ENCODE measurements around the gene TNFRSF21. TPM values are rescaled to one million over a fixed set of nuclear protein-coding genes. Genes with fewer than 3 reads are reported as not detected.

TNFRSF21 gene
- total and polyA plus RNA-seq, 2 experiments from 2014 or later, result 16.8 to 19.0 TPM

- TF ChIP-seq CTCF (IDR thresholded peaks at IDR 0.05; ENCODE audit: low read depth, low read length), result no peak
- Histone ChIP-seq H3K27ac (no peak overlapping the region), H3K9me3 (ENCODE audit: low read depth) (no peaks in the 10 kb centered on the region), H3K27me3 (no peaks in the 10 kb centered on the region), H3K36me3 (no peaks in the 10 kb centered on the region), H3K4me3 (peak overlapping the region; percentile 71), H3K4me1 (ENCODE audit: low read depth) (peaks cover 3% of the 10 kb centered on the region)
- DNase-seq (ENCODE audit: low read depth in 1 of 2, low spot score in 1 of 2), result peak; percentile 10 to 24
Observed at GRCh38 chr6:47308198-47308517, 1.5 kb downstream of the TNFRSF21 start.

- no peak for DNase-seq (ENCODE audit: low read depth in 1 of 2, low spot score in 1 of 2)
- peaks cover 3% of the 10 kb centered on the region for H3K4me1 ChIP-seq (ENCODE audit: low read depth)
- no peaks in the 10 kb centered on the region for H3K9me3 ChIP-seq (ENCODE audit: low read depth)
- H3K27me3 ChIP-seq, result no peaks in the 10 kb centered on the region
- H3K36me3 ChIP-seq, result no peaks in the 10 kb centered on the region
- no peak for TF ChIP-seq CTCF (IDR thresholded peaks at IDR 0.05; ENCODE audit: low read depth, low read length)
- no peak overlapping the region for H3K27ac ChIP-seq
- peak overlapping the region; percentile 71 for H3K4me3 ChIP-seq
Observed at GRCh38 chr6:47307362-47308197, 2.1 kb downstream of the TNFRSF21 start.

- no peak overlapping the region for H3K27ac ChIP-seq
- H3K27me3 ChIP-seq, result no peaks in the 10 kb centered on the region
- no peaks in the 10 kb centered on the region for H3K36me3 ChIP-seq
- peaks cover 3% of the 10 kb centered on the region for H3K4me1 ChIP-seq (ENCODE audit: low read depth)
- no peaks in the 10 kb centered on the region for H3K9me3 ChIP-seq (ENCODE audit: low read depth)
- TF ChIP-seq CTCF (IDR thresholded peaks at IDR 0.05; ENCODE audit: low read depth, low read length), result no peak
- DNase-seq (ENCODE audit: low read depth in 1 of 2, low spot score in 1 of 2), result peak in 1 of 2 donors; percentile 18
- H3K4me3 ChIP-seq, result no peak overlapping the region
Observed at GRCh38 chr6:47306887-47307286, 2.8 kb downstream of the TNFRSF21 start.

GRCh38 chr6:47303861-47304260, 5.8 kb downstream of the TNFRSF21 start:
- H3K27me3 ChIP-seq, result no peaks in the 10 kb centered on the region
- H3K4me1 ChIP-seq (ENCODE audit: low read depth), result peaks cover 3% of the 10 kb centered on the region
- no peak for TF ChIP-seq CTCF (IDR thresholded peaks at IDR 0.05; ENCODE audit: low read depth, low read length)
- H3K27ac ChIP-seq, result no peak overlapping the region
- DNase-seq (ENCODE audit: low read depth in 1 of 2, low spot score in 1 of 2), result no peak
- no peaks in the 10 kb centered on the region for H3K36me3 ChIP-seq
- H3K9me3 ChIP-seq (ENCODE audit: low read depth), result no peaks in the 10 kb centered on the region
- H3K4me3 ChIP-seq, result no peak overlapping the region

- no peak overlapping the region for H3K4me3 ChIP-seq
- H3K27ac ChIP-seq, result no peak overlapping the region
- H3K36me3 ChIP-seq, result no peaks in the 10 kb centered on the region
- DNase-seq (ENCODE audit: low read depth in 1 of 2, low spot score in 1 of 2), result no peak
- no peaks in the 10 kb centered on the region for H3K9me3 ChIP-seq (ENCODE audit: low read depth)
- no peak for TF ChIP-seq CTCF (IDR thresholded peaks at IDR 0.05; ENCODE audit: low read depth, low read length)
- H3K27me3 ChIP-seq, result no peaks in the 10 kb centered on the region
- H3K4me1 ChIP-seq (ENCODE audit: low read depth), result peaks cover 3% of the 10 kb centered on the region
Observed at GRCh38 chr6:47303342-47303741, 6.4 kb downstream of the TNFRSF21 start.
